Keratinocyte (primary cell): ENCODE results near the gene CFAP299. TPM values are rescaled to one million over a fixed set of nuclear protein-coding genes. Genes with fewer than 3 reads are reported as not detected.

Experiments
- DNase-seq: peaks from one replicate; pipeline ENCODE4 v3.0.0-alpha.2; 2011; ENCODE audit warnings: low read depth, missing footprints, low spot score
- FAIRE-seq: peaks from 2 replicates; lab custom pipeline; 2011; peaks lifted over from hg19 to GRCh38; lab: Jason Lieb, UNC
- H2AFZ ChIP-seq: 2 replicates; pipeline ENCODE4 v1.6.0; 2012; ENCODE audit warnings: low read length, control low read depth, inconsistent platforms; ENCODE audit not compliant: control insufficient read depth
- H3K27ac ChIP-seq: 2 replicates; pipeline ENCODE4 v1.5.1; 2011; ENCODE audit warnings: low read length; ENCODE audit not compliant: control insufficient read depth, insufficient read depth
- H3K27me3 ChIP-seq: 3 replicates; pipeline ENCODE4 v1.6.0; 2011; ENCODE audit warnings: low read length; ENCODE audit not compliant: control insufficient read depth, insufficient read depth; ENCODE audit errors: extremely low read depth
- H3K36me3 ChIP-seq, 2 experiments: 2 replicates in 1 of 2; 3 replicates in 1 of 2; pipeline ENCODE4 v1.5.1; 2011; ENCODE audit warnings: low read length in 2 of 2, mild to moderate bottlenecking in 1 of 2; ENCODE audit not compliant: control insufficient read depth in 2 of 2, insufficient read depth in 2 of 2; ENCODE audit errors: extremely low read depth in 1 of 2
- H3K4me1 ChIP-seq: 3 replicates; pipeline ENCODE4 v1.5.1; 2011; ENCODE audit warnings: low read length; ENCODE audit not compliant: control insufficient read depth, insufficient read depth; ENCODE audit errors: extremely low read depth
- H3K4me2 ChIP-seq: 3 replicates; pipeline ENCODE4 v1.6.0; 2011; ENCODE audit warnings: low read depth, low read length; ENCODE audit not compliant: control insufficient read depth, insufficient read depth; ENCODE audit errors: extremely low read depth
- H3K4me3 ChIP-seq, 3 experiments: fragments of 200-600 bp in 1 of 3; sonication (generic) in 1 of 3; 2 replicates in 2 of 3; 3 replicates in 1 of 3; pipeline ENCODE4 v1.5.1; 2011 to 2016; ENCODE audit warnings: low read length in 3 of 3, mild to moderate bottlenecking in 3 of 3, control low read depth in 2 of 3, inconsistent platforms in 1 of 3, low read depth in 1 of 3, mixed read lengths in 1 of 3, mixed run types in 1 of 3, moderate library complexity in 1 of 3; ENCODE audit not compliant: control insufficient read depth in 2 of 3, insufficient read depth in 2 of 3; ENCODE audit errors: extremely low read depth in 1 of 3
- H3K79me2 ChIP-seq: 2 replicates; pipeline ENCODE4 v1.6.0; 2012; ENCODE audit warnings: low read length; ENCODE audit not compliant: control insufficient read depth, insufficient read depth
- H3K9ac ChIP-seq: 3 replicates; pipeline ENCODE4 v1.6.0; 2011; ENCODE audit warnings: low read length; ENCODE audit not compliant: control insufficient read depth, insufficient read depth; ENCODE audit errors: extremely low read depth
- H3K9me1 ChIP-seq: 3 replicates; pipeline ENCODE4 v1.6.0; 2011; ENCODE audit warnings: low read length; ENCODE audit not compliant: control insufficient read depth, insufficient read depth; ENCODE audit errors: extremely low read depth
- H3K9me3 ChIP-seq: 2 replicates; pipeline ENCODE4 v1.5.1; 2012; ENCODE audit warnings: low read depth, low read length; ENCODE audit not compliant: control insufficient read depth
- H4K20me1 ChIP-seq: 3 replicates; pipeline ENCODE4 v1.6.0; 2011; ENCODE audit warnings: low read length; ENCODE audit not compliant: control insufficient read depth, insufficient read depth; ENCODE audit errors: extremely low read depth
- EZH2 ChIP-seq: IDR thresholded peaks from one replicate; pipeline ENCODE4 v1.6.1; 2012; ENCODE audit warnings: inconsistent platforms, mild to moderate bottlenecking, low read length, moderate library complexity
- dilution Hi-C: fragments of 300-500 bp; cut with MboI; formaldehyde crosslinking; loops from one replicate; pipeline ENCODE4 v1.7.0; 2020; ENCODE audit warnings: low sequenced_read_pairs; ENCODE audit not compliant: extremely low pct_ligation_motif_present
- polyA plus RNA-seq, 5 experiments: library from polyadenylated mRNA; depleted of rRNA in 3 of 5; stranded (reverse) in 3 of 5; stranded (forward) in 1 of 5; unstranded in 1 of 5; fragments of >200 nt; gene quantifications; 1 replicate in 1 of 5; 2 replicates in 3 of 5; 3 replicates in 1 of 5; pipeline versions ENCODE4 v1.2.1 to v1.2.3, GENCODE V29; 2011 to 2012; ENCODE audit warnings: missing spikeins in 2 of 5, low read depth in 1 of 5, low replicate concordance in 1 of 5
- TF ChIP-seq, protein P1 (sequence below), 3 experiments: IDR thresholded peaks in 1 of 3; conservative IDR thresholded peaks in 1 of 3; optimal IDR thresholded peaks in 1 of 3; 2 replicates in 2 of 3; 3 replicates in 1 of 3; pipeline versions ENCODE3 to v1.5.1; 2011; ENCODE audit warnings: low read length in 3 of 3, mild to moderate bottlenecking in 3 of 3, moderate library complexity in 2 of 3, control low read depth in 1 of 3, inconsistent platforms in 1 of 3; ENCODE audit not compliant: insufficient read depth in 2 of 3; ENCODE audit errors: extremely low read depth in 1 of 3

The CFAP299 gene
- polyA plus RNA-seq, 1 donor (not counting 4 experiments of a cell fraction or from before 2014, with no cell fraction given) = 0.14 TPM

DNA sequence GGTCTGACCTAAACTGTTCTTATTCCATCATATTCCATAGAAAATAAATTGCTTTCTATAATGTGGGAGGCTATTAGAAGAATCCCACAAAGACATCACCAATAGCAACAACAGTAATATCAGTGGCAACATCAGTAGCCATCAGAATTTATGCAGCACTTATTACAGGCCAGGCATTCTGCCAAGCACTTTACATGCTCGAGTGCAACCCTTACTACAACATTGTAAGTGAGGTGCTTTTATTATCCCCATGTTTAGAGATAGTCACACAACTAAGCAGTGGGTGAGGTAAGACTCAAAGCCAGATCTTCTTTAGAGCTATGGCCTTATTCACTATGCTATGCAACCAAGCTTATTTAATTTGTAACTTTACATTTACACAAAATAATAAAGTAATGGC is 377.9 kb downstream of the CFAP299 start:
- no peaks in the 10 kb centered on the region for H3K9me1 ChIP-seq
- H3K4me3 ChIP-seq = no peak overlapping the region
- no peak for TF ChIP-seq EZH2
- TF ChIP-seq, protein P1, sequence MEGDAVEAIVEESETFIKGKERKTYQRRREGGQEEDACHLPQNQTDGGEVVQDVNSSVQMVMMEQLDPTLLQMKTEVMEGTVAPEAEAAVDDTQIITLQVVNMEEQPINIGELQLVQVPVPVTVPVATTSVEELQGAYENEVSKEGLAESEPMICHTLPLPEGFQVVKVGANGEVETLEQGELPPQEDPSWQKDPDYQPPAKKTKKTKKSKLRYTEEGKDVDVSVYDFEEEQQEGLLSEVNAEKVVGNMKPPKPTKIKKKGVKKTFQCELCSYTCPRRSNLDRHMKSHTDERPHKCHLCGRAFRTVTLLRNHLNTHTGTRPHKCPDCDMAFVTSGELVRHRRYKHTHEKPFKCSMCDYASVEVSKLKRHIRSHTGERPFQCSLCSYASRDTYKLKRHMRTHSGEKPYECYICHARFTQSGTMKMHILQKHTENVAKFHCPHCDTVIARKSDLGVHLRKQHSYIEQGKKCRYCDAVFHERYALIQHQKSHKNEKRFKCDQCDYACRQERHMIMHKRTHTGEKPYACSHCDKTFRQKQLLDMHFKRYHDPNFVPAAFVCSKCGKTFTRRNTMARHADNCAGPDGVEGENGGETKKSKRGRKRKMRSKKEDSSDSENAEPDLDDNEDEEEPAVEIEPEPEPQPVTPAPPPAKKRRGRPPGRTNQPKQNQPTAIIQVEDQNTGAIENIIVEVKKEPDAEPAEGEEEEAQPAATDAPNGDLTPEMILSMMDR (optimal IDR thresholded peaks at IDR 0.05 in 1 of 3, IDR thresholded peaks at IDR 0.05 in 1 of 3, conservative IDR thresholded peaks at IDR 0.05 in 1 of 3; ENCODE audit: extremely low read depth in 1 of 3, insufficient read depth in 2 of 3, low read length in 3 of 3) = no peak
- FAIRE-seq = no peak
- H4K20me1 ChIP-seq = no peaks in the 10 kb centered on the region
- H3K9ac ChIP-seq = no peak overlapping the region
- no peak for DNase-seq
- H3K36me3 ChIP-seq = no peaks in the 10 kb centered on the region
- H3K9me3 ChIP-seq = no peaks in the 10 kb centered on the region
- no peak overlapping the region for H2AFZ ChIP-seq
- H3K79me2 ChIP-seq = no peaks in the 10 kb centered on the region
- H3K4me1 ChIP-seq = no peaks in the 10 kb centered on the region
- no peak overlapping the region for H3K27ac ChIP-seq
- no peaks in the 10 kb centered on the region for H3K27me3 ChIP-seq
- H3K4me2 ChIP-seq = no peak overlapping the region
- dilution Hi-C loops = no loop called here

DNA sequence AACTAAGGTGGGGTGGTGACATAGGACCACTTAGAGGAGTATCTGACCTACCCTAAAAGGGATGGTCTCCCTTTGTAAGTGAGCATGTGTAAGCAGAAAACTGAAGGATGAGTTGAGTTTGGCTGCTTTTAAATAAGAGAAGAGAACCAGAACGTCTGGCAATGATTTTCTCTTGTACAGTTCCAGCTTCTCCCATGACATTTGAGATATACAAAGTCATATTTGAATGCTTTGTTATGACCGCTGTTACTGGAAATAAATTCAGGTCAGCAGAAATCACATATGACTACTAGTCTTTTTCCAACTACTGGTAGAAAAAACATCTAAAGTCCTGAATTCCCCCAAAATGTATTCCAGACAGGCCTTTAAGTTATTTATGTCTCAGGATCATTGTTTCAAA is 381.7 kb downstream of the CFAP299 start:
- Histone ChIP-seq H3K79me2 (no peaks in the 10 kb centered on the region), H4K20me1 (no peaks in the 10 kb centered on the region), H3K4me2 (no peak overlapping the region), H3K4me3 (no peak overlapping the region), H2AFZ (no peak overlapping the region), H3K9me1 (no peaks in the 10 kb centered on the region), H3K27me3 (no peaks in the 10 kb centered on the region), H3K9me3 (no peaks in the 10 kb centered on the region), H3K4me1 (no peaks in the 10 kb centered on the region), H3K36me3 (no peaks in the 10 kb centered on the region), H3K9ac (no peak overlapping the region), H3K27ac (no peak overlapping the region)
- TF ChIP-seq, protein P1 (optimal IDR thresholded peaks at IDR 0.05 in 1 of 3, IDR thresholded peaks at IDR 0.05 in 1 of 3, conservative IDR thresholded peaks at IDR 0.05 in 1 of 3; ENCODE audit: extremely low read depth in 1 of 3, insufficient read depth in 2 of 3, low read length in 3 of 3) = no peak
- TF ChIP-seq EZH2 = no peak
- FAIRE-seq = no peak
- dilution Hi-C loops = no loop called here
- no peak for DNase-seq
